Body of pancreas (tissue), 2 donors: ENCODE data around the gene PRSS23. TPM values are rescaled to one million over a fixed set of nuclear protein-coding genes. Genes with fewer than 3 reads are reported as not detected.

ENCODE experiments used
- total RNA-seq, 2 donors: library from RNA; depleted of rRNA; stranded (reverse); fragments of >200 nt; gene quantifications; one replicate each; pipeline ENCODE4 v1.1.0, GENCODE V29; 2016

The PRSS23 gene
- total RNA-seq, 2 donors from 2014 or later = 4.0 to 20.0 TPM

Other genes starting within 250 kb of the PRSS23 start
- 10 to 100 TPM; 20.8 to 54.7 TPM for gene ME3, start 127.9 kb upstream of the PRSS23 start, total RNA-seq
- 10 to 100 TPM; 25.4 to 54.4 TPM for gene FZD4, start 154.9 kb downstream of the PRSS23 start, total RNA-seq
- gene TMEM135, start 237.4 kb downstream of the PRSS23 start, total RNA-seq = 10 to 100 TPM; 11.2 to 20.1 TPM